Stomach smooth muscle (tissue), 2 donors: ENCODE measurements around the gene ACTMAP.
A peak's percentile ranks its signal among the peaks of the same experiment; 100 is the strongest.
"Not testable (repeated sequence)": the region's sequence is repeated elsewhere in the genome, so short reads cannot be mapped to it uniquely, and the experiment has no call there.

ENCODE experiments used
- H3K27ac ChIP-seq: one replicate; pipeline ENCODE4 v1.7.0; 2013; ENCODE audit warnings: mild to moderate bottlenecking, low read length, inconsistent platforms
- H3K27me3 ChIP-seq, 2 donors: one replicate each; pipeline ENCODE4 v1.7.0; 2013; ENCODE audit warnings: low read length in 2 of 2; ENCODE audit not compliant: insufficient read depth in 2 of 2, control insufficient read depth in 1 of 2
- H3K36me3 ChIP-seq, 2 donors: one replicate each; pipeline ENCODE4 v1.7.0; 2013; ENCODE audit warnings: low read length in 2 of 2; ENCODE audit not compliant: control insufficient read depth in 2 of 2, insufficient read depth in 2 of 2
- H3K4me1 ChIP-seq: one replicate; pipeline ENCODE4 v1.7.0; 2013; ENCODE audit warnings: low read length; ENCODE audit not compliant: control insufficient read depth, insufficient read depth
- H3K4me3 ChIP-seq, 2 donors: one replicate each; pipeline ENCODE4 v1.7.0; 2013; ENCODE audit warnings: low read length in 2 of 2
- H3K9ac ChIP-seq, 2 donors: one replicate each; pipeline ENCODE4 v1.7.0; 2013; ENCODE audit warnings: low read length in 2 of 2, mild to moderate bottlenecking in 1 of 2
- H3K9me3 ChIP-seq, 2 donors: one replicate each; pipeline ENCODE4 v1.7.0; 2013; ENCODE audit warnings: low read length in 2 of 2; ENCODE audit not compliant: control insufficient read depth in 2 of 2
- donor health status: healthy.
- donor health status: Pancreatic carcinoma.

Gene ACTMAP

GRCh38 chr19:40785526-40785925, 35.2 kb upstream of the ACTMAP start:
- no peaks in the 10 kb centered on the region for H3K4me1 ChIP-seq
- no peak overlapping the region for H3K27ac ChIP-seq
- no peaks in the 10 kb centered on the region for H3K9me3 ChIP-seq
- H3K9ac ChIP-seq: no peak overlapping the region
- no peaks in the 10 kb centered on the region for H3K27me3 ChIP-seq
- H3K36me3 ChIP-seq: peaks cover 0 to 8% of the 10 kb centered on the region in 2 donors
- no peak overlapping the region for H3K4me3 ChIP-seq

DNA sequence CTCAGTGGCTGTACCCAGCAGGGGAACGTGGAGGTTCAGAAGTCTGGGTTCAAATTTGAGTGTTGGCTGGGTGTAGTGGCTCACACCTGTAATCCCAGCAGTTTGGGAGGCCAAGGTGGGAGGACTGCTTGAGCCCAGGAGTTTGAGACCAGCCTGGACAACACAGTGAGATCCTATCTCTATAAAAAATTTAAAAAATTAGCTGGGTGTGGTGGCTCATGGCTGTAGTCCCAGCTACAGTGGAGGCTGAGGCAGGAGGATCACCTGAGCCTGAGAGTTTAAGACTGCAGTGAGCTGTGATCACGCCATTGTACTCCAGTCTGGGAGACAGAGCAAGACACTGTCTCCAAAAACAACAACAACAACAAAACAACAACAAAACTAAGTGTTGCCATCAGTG, 33.9 kb upstream of the ACTMAP start:
- H3K9me3 ChIP-seq, H3K27ac ChIP-seq, H3K27me3 ChIP-seq, H3K4me1 ChIP-seq, H3K9ac ChIP-seq, H3K36me3 ChIP-seq, H3K4me3 ChIP-seq: not testable (repeated sequence)

GRCh38 chr19:40783711-40784110, 33.4 kb upstream of the ACTMAP start:
- Histone ChIP-seq H3K4me1 (peaks cover 6% of the 10 kb centered on the region), H3K27me3 (no peaks in the 10 kb centered on the region), H3K27ac (no peak overlapping the region), H3K36me3 (peaks cover 0 to 5% of the 10 kb centered on the region in 2 donors), H3K9me3 (no peaks in the 10 kb centered on the region), H3K4me3 (no peak overlapping the region), H3K9ac (no peak overlapping the region)

DNA sequence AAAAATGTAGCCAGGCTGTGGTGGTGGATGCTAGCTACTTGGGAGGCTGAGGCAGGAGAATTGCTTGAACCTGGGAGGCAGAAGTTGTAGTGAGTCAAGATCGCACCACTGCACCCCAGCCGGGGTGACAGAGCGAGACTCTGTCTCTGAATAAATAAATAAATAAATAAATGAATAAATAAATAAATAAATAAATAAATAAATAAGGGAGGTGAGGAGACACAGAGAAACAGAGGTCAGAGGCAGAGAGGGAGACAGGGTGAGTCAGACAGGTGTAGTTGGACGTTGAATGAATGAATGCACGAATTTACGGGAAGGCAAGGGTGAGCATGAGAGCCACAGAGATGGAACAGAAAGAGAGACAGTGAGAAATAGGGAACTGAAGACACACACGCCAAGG, 30.9 kb upstream of the ACTMAP start:
- H3K9me3 ChIP-seq: no peaks in the 10 kb centered on the region
- H3K36me3 ChIP-seq: peaks cover 0 to 3% of the 10 kb centered on the region in 2 donors
- no peak overlapping the region for H3K9ac ChIP-seq
- H3K4me1 ChIP-seq: peaks cover 15% of the 10 kb centered on the region
- no peak overlapping the region for H3K4me3 ChIP-seq
- H3K27ac ChIP-seq: no peak overlapping the region
- no peaks in the 10 kb centered on the region for H3K27me3 ChIP-seq

- H3K27me3 ChIP-seq: no peaks in the 10 kb centered on the region
- H3K9me3 ChIP-seq: no peaks in the 10 kb centered on the region
- H3K36me3 ChIP-seq: peaks cover 0 to 3% of the 10 kb centered on the region in 2 donors
- H3K4me3 ChIP-seq: no peak overlapping the region
- no peak overlapping the region for H3K27ac ChIP-seq
- H3K9ac ChIP-seq: no peak overlapping the region
- H3K4me1 ChIP-seq: peaks cover 15% of the 10 kb centered on the region
Observed at GRCh38 chr19:40780582-40780981, 30.3 kb upstream of the ACTMAP start.

DNA sequence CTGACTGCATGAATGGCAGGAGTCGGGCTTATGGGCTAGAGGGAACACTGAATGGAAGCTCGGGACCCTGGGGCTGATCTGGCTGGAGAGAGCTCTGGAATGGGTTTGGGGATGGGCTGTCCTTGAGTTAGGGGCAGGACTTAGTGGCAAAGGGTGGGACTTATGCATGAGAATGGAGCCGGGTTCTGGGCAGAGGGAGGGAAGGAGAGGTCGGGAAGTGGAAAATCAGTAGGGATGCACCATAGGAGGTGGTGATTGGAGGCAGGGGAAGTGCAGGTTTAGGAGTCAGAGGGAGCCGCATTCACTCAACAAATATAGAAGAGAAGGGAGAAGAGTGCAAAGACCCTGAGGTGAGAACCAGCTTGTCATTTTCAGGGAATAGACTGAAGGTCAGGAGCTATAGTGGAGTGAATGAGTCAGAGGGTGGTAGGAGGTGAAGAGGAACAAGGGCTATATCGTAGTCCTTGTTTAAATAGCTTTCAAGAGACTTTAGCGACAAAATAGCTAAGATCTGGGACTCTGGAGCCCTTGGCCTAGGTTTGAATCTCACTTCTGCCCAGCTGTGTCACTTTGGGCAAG, 28.5 kb upstream of the ACTMAP start:
- H3K9me3 ChIP-seq: no peaks in the 10 kb centered on the region
- peaks cover 15% of the 10 kb centered on the region for H3K4me1 ChIP-seq
- no peaks in the 10 kb centered on the region for H3K27me3 ChIP-seq
- peaks cover 0 to 3% of the 10 kb centered on the region in 2 donors for H3K36me3 ChIP-seq
- H3K4me3 ChIP-seq: peak overlapping the region; percentile 78 to 93
- H3K9ac ChIP-seq: peak overlapping the region; percentile 83 to 95
- H3K27ac ChIP-seq: peak overlapping the region; percentile 98

DNA sequence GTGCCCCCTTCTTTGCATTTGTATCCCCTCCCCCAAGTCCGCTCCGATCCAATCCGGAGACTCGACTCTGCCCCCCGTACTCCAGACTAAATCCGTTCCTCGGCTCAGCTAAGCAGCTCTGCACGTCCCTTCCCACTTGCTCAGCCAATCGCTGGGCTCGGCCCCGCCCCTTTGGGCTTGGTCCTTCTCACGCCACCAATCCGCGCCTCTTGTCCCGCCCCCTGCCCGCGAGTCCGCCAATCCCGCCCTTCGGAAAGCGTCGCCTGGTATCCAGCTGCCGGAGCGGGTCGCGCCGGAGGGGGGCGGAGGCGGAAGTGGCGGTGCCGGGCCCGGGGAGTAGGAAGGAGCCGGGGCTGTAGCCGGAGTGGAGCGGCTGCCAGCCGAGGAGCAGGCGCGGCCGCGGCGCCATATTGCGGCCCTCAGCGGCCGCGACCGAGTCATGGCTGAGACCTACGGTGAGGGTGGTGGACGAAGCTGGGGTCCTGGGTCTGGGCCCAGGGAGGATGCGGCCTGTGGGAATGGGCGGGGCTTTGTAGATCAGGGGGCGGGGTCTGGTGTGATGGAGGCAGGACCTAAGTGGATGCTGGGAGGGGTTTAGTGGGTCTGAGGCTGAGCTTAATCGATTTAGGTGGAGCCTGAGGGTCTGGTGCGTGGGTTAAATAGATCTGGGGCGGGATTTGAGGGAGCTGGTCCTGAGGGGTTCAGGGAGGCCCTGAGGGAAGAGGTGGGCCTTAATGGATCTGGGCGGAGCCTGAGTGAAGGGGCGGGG, 27.8 kb upstream of the ACTMAP start, which contains the start of gene RAB4B:
Gene RAB4B, plus strand, starts transcription at position 311 of the 769 bp plus-strand sequence. Its CDS starts 129 bp downstream, at position 440.
- H3K4me3 ChIP-seq: peak within 1 kb of the TSS; percentile 78 to 93
- peaks cover 15% of the 10 kb centered on the region for H3K4me1 ChIP-seq
- peak within 1 kb of the TSS; percentile 98 for H3K27ac ChIP-seq
- no peaks in the 10 kb centered on the region for H3K27me3 ChIP-seq
- peak within 1 kb of the TSS; percentile 95 to 98 for H3K9ac ChIP-seq
- H3K9me3 ChIP-seq: no peaks in the 10 kb centered on the region
- H3K36me3 ChIP-seq: peaks cover 0 to 3% of the 10 kb centered on the region in 2 donors

DNA sequence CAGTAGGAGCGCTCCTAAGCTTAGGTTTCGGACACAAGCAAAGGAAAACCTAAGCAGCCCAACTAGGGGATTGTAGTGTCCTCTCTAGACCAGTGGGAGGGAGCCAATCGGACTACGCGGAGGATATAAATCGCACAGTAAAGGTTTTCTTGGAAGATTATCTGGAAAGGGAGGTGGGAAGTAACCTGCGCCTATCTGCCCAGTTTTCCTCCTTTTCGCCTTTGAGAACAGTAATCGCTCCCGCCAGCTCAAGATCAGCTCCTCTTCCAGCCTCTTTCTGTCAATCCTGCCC, 27.3 kb upstream of the ACTMAP start:
- H3K27ac ChIP-seq: peak overlapping the region; percentile 98
- peaks cover 15% of the 10 kb centered on the region for H3K4me1 ChIP-seq
- no peaks in the 10 kb centered on the region for H3K9me3 ChIP-seq
- peak overlapping the region; percentile 69 to 93 for H3K4me3 ChIP-seq
- no peaks in the 10 kb centered on the region for H3K27me3 ChIP-seq
- H3K9ac ChIP-seq: peak overlapping the region; percentile 74 to 98
- H3K36me3 ChIP-seq: peaks cover 0 to 3% of the 10 kb centered on the region in 2 donors

- H3K9me3 ChIP-seq: no peaks in the 10 kb centered on the region
- peaks cover 15% of the 10 kb centered on the region for H3K4me1 ChIP-seq
- H3K27ac ChIP-seq: peak overlapping the region; percentile 98
- peak overlapping the region; percentile 69 to 93 for H3K4me3 ChIP-seq
- no peaks in the 10 kb centered on the region for H3K27me3 ChIP-seq
- H3K9ac ChIP-seq: peak overlapping the region; percentile 74 to 98
- peaks cover 0 to 1% of the 10 kb centered on the region in 2 donors for H3K36me3 ChIP-seq
Observed at GRCh38 chr19:40776932-40777644, 26.8 kb upstream of the ACTMAP start.

- H3K9ac ChIP-seq: no peak overlapping the region
- peaks cover 15% of the 10 kb centered on the region for H3K4me1 ChIP-seq
- no peaks in the 10 kb centered on the region for H3K36me3 ChIP-seq
- H3K27me3 ChIP-seq: no peaks in the 10 kb centered on the region
- H3K27ac ChIP-seq: peak overlapping the region; percentile 98
- H3K9me3 ChIP-seq: no peaks in the 10 kb centered on the region
- peak overlapping the region in 1 of 2 donors; percentile 93 for H3K4me3 ChIP-seq
Observed at GRCh38 chr19:40776364-40776763, 26.1 kb upstream of the ACTMAP start.
